ENCODE data around the gene FAM3C.
"Not testable (repeated sequence)": the region's sequence is repeated elsewhere in the genome, so short reads cannot be mapped to it uniquely, and the experiment has no call there.

Gene FAM3C, protein sequence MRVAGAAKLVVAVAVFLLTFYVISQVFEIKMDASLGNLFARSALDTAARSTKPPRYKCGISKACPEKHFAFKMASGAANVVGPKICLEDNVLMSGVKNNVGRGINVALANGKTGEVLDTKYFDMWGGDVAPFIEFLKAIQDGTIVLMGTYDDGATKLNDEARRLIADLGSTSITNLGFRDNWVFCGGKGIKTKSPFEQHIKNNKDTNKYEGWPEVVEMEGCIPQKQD

DNA sequence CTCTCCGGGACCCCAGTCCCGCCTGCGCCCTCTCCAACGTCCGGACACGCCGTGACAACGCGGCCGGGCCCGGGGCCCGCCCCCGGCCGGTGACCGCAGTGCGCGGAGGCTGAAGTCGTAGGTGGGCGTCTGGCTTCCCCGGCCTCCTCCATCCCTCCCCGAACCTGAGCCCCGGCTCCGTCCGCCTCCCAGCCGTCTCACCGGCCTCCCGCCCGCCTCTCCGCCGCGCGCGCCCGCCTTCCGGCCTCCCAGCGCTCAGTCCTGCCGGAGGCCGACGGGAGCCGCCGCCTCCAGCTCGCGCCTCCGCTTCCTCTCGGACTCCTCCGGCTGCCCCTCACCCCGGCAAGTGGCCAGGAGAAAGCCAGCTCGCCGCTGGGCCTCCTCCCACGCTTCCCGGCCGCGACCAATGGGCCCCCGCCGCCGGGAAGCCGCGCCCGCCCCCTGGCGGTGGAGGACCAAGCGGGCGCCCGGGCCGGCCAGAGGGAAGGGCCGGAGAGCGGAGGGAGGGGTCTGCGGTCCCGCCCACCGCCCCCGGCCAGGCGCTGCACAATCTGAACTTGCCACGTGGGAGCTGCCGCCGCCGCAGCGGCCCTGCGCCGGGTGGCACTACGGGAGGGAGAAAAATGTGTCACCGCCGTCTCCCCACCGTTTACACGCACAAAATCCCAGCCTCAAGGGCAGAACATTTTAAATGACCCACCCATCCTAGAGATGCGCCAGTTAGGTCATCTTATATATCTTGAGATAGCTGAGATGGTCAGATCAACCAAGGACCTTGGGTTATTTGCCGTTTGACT, at the start of gene FAM3C:
FAM3C (minus strand) TSS at position 348 of the 797 bp plus-strand sequence. CDS start 13,339 bp downstream, outside the sequence.
- DNase-seq = peak; percentile 68

DNA sequence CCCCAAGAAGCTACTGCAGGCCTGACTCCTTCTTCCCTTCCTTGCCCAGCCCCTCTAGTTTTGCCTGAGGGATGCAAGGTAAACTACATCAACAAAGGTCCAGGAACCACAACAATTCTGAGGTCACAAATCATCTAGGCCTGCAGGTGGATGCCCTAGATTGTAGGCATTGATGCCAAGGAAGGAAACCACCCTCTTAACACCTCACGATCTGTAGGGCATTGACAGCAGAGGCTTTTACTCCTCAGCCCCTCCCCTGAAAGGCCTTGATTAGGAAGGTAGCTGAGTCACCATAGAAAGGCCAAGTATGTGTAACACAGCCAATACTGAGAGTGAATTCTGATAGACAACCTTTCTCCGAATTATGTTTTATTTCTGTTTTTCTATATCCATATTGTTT, 46.7 kb upstream of the FAM3C start:
- peak; percentile 30 for DNase-seq

DNA sequence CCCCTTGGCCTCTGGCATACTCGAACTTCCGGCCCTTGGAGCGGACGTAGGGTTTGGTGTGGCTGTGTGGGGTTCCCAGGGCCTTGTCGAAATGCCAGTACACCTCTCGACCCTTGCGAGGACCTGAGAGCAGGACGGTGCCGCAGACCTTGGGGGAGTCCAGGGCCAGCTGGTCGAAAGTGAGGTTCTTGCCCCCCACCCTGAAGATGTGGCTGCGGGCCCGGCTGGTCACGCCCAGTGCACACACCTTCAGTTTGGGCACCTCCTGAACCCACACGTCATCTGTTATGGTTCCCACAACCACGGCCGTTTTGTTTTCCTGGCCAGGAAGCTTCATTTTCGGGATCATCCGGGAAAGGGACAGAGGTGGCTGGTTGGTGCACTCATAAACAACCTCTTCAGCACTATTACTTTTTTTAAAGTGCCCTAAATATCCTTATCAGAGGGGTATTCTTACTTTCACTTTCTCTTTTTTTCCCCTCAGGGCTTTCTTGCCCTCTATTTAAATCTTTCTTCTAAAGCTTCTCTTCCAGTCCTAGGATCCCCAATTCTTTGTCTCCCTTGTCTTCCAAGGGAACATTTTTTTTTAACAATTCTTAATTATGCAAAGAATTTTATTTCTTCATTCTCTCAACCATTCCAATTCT, 44.9 kb upstream of the FAM3C start:
- peak; percentile 48 for DNase-seq

DNA sequence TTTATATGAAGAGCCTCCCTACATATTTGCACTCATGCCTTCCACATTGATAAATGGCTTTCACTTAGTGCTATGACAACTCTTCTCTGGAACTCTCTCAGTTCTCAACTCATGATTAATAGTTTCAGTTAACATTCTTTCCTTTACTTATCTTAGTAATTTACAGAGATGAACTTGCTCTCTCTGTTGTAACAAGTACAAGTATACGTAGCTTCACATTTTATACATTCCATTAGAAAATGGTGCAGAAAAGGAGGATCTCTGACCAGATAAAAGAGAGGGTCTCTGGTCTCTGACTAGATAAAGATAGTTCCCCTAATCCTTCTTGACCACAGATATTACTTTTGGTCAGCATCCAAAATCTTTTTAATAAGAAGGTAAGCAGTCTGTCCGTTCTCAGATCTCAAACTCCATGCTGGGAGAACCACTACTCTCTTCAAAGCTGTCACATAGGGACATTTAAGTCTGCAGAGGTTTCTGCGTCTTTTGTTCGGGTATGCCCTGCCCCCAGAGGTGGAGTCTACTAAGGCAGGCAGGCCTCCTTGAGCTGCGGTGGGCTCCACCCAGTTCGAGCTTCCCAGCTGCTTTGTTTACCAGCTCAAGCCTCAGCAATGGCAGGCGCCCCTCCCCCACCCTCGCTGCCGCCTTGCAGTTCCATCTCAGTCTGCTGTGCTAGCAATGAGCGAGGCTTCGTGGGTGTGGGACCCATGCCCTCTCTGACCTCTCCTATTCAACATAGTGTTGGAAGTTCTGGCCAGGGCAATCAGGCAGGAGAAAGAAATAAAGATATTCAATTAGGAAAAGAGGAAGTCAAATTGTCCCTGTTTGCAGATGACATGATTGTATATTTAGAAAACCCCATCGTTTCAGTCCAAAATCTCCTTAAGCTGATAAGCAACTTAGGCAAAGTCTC, 42.2 kb upstream of the FAM3C start:
- peak; percentile 33 for DNase-seq

DNA sequence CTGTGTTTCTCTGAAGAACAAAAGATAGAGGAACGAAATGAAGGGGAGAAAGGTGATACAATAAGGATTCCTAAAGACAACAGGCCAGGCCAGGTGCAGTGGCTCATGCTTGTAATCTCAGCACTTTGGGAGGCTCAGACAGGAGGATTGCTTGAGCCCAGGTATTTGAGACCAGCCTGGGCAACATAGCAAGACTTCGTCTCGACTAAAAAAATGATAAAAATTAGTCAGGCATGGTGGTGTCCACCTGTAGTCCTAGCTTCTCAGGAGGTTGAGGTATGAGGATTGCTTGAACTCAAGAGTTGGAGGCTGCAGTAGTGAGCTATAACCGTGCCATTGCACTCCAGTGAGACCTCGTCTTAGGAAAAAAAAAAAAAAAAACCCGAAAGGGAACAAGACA, 41.4 kb upstream of the FAM3C start:
- no peak for DNase-seq

DNA sequence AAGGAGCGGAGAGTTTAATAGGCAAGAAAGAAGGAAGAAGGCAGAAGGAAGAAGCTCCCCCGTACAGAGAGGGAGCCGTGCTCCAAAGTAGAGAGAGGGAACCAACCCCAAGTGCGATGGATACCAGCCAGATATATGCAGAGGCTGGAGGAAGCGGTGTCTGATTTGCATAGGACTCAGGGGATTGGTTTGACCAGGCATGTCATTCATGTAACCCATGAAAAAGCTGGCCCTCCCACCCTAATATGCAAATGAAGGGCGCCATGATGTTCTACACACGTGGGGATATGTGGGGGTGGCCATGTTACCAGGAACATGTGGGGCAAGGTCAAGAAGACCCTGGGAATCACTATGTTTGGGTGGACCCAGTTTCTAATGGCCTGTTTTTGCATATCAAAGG, 40.6 kb upstream of the FAM3C start:
- no peak for DNase-seq

GRCh38 chr7:121436136-121436535, 40.0 kb upstream of the FAM3C start:
- DNase-seq = no peak

DNA sequence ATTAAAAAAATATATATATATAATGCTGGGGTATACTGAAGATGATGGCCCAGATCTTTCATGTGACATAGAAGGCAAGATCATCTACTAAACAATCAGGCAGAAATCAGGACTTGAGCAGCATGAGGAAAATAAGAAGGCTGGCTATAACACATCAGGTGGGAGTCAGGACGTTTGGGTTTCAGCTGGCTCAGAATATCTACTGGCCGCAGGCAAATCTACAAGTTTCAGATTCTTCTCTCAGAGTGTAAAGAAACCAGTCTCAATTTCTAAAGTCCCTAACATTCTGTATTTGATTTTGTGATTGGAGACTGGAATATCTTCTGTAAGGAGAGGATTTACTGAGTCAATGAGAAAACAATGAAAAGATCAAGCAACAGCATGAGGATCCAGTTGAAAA, 37.7 kb upstream of the FAM3C start:
- DNase-seq = no peak

DNA sequence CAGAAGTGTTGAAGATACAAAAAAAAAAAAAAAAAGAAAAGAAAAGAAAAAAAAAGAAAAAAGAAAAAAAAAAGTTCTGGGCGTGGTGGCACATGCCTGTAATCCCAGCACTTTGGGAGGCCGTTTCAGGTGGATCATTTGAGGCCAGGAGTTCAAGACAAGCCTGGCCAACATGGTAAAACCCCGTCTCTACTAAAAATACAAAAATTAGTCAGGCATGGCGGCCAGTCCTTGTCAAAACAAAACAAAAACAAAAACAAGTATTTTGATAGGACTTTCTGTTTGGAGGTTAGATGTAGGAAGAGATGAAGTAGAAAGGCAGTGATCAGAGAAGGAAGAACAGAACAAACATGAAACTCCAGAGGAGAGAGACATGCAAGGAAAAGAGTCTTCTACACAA, 36.4 kb upstream of the FAM3C start:
- not testable (repeated sequence) for DNase-seq

DNA sequence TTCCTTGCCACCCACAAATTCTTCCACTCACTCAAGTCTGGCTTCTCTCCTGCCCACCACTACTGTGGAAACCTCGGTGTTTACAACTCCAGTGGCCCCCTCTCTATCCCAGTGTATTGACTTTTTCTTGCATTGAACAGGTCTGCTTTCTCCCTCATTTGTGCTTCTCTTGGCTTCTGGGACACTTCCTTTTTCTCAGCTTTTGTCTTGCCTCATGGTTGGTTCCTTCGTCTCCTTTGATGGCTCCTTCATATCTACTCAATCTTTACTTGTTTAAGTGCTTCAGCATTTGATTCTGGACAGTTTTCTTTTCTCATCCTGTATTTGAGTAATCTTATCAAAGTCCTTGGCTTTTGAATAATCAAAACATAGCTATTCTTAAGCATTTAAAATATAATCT, 35.9 kb upstream of the FAM3C start:
- DNase-seq = no peak

DNA sequence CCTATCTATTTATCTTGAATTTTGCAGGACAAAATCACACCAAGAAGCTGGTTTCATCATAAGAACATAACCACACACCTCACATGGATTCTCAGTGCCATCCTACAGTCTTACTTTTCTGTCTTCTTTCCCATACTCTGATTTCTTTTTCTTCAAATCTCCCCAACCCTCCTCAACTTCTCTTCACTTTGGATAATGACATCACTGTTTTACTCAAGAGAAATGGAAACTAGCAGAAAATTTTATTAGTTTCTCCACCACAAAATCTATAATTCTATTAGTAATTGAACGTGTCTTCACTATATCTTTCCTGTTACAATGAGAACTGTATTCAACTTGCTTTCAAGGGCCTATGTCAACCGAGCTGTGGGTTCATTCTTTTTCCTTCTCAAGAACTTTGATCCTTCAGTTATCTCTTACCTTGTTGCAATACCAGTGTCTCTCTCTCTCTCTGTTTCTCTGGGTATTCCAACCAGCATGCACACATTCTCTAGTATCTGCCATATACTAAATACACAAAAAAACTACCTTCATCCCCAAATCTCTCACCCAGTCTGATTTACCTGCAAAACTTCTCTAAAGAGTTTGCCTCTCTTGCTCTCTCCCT, 35.4 kb upstream of the FAM3C start:
- no peak for DNase-seq

GRCh38 chr7:121430558-121430957, 34.5 kb upstream of the FAM3C start:
- DNase-seq = no peak

GRCh38 chr7:121429798-121430197, 33.7 kb upstream of the FAM3C start:
- no peak for DNase-seq

- no peak for DNase-seq
Observed at GRCh38 chr7:121428855-121429489, 32.9 kb upstream of the FAM3C start.

DNA sequence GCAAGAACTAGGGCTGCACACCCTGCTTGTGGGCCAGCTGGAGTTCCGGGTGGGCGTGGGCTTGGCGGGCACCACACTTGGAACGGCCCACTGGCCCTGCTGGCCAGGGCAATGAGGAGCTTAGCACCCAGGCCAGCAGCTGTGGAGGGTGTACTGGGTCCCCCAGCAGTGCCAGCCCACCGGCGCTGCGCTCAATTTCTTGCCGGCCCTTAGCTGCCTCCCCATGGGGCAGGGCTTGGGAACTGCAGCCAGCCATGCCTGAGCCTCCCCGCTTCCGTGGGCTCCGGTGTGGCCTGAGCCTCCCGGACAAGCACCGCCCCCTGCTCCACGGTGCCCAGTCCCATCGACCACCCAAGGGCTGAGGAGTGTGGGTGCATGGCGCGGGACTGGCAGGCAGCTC, 25.6 kb upstream of the FAM3C start:
- not testable (repeated sequence) for DNase-seq

DNA sequence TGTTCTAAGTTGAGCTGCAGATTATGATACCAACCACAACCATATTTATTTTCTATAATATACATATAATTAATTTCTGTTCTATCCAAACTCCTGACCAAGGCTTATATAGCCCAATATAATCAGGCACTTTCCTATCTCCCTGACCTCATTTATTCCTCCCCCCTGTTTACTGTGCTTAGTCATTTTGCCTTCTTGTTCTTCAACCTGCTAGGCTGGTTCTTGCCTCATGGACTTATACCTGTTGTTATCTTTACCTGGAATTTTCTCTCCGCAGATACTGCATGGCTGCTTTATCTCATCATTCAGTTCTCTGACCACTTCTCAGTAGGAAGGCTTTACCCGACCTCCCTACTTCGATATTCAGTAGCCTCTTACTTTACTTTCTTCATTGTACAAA, 24.9 kb upstream of the FAM3C start:
- DNase-seq = no peak

- DNase-seq = no peak
Observed at GRCh38 chr7:121419201-121420148, 23.4 kb upstream of the FAM3C start.

- DNase-seq = no peak
Observed at GRCh38 chr7:121416533-121416932, 20.4 kb upstream of the FAM3C start.

GRCh38 chr7:121414436-121414835, 18.3 kb upstream of the FAM3C start:
- DNase-seq = no peak

DNA sequence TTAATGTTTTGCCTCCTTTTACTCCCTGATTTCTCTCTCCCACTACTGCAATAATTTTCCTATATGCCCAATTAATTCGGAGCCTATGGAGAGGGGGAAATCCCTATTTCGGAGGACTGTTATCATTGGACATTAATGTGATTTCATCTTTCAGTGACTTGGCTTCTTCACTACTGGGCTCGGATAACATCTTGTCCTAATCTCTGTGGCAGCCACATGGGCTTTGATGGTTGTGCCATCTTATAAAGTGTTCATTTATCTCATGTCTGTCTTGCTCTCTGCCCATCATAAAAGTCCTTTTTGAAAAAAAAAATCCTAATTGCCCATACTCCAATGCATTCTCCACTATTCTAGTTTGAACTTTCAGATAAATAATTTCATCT, 15.5 kb upstream of the FAM3C start:
- DNase-seq = no peak

Data from NCI-H2029 treated with DMSO at 0.1 percent for 48 hours (cell line).